ENCODE data around the gene CTBS.

The CTBS gene, protein sequence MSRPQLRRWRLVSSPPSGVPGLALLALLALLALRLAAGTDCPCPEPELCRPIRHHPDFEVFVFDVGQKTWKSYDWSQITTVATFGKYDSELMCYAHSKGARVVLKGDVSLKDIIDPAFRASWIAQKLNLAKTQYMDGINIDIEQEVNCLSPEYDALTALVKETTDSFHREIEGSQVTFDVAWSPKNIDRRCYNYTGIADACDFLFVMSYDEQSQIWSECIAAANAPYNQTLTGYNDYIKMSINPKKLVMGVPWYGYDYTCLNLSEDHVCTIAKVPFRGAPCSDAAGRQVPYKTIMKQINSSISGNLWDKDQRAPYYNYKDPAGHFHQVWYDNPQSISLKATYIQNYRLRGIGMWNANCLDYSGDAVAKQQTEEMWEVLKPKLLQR

DNA sequence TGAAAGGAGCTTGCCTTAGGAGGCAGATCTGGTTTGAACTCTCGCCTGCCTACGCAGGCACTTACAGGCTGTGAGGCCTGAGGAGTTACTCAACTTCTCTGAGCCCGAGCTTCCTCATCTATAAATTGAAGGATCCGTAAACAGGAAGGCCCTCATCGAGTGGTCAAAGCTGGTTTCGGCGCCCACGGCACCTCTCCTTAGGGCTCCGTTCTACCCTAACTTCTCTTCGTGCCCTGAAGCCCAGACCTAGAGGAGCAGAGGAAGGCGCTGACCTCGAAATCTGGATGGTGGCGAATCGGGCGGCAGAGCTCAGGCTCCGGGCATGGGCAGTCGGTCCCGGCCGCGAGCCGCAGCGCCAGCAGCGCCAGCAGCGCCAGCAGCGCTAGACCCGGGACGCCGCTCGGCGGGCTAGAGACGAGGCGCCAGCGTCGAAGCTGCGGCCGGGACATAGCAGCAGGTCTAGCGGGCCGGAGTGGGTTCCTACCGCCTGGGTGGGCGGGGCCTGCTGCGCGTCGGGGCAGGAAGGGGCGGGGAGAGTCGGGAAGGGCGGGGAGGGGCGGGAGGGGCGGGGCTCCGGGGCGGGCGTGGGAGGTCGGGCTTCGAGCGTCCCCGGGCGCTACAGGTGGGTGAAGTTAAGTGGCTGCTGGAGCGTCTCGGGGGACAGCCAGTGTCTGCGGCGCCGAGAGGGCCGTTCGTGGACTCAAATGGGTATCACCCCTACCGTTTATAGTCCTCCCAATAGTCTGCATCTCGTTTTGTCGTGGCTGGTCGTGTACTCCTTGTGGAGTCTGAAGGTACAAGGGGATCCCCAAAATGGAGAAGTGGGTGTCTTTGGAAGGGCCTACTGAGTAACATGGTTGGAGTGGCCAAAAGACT is at the start of gene CTBS:
CTBS (minus strand) TSS at position 474 of the 876 bp plus-strand sequence; CDS start at position 449, 25 bp downstream.
- H3K4me3 ChIP-seq (ENCODE audit: low read length) = peak within 1 kb of the TSS; percentile 80
- peak; percentile 84 for DNase-seq (ENCODE audit: low read depth)
- TF ChIP-seq, protein P1, sequence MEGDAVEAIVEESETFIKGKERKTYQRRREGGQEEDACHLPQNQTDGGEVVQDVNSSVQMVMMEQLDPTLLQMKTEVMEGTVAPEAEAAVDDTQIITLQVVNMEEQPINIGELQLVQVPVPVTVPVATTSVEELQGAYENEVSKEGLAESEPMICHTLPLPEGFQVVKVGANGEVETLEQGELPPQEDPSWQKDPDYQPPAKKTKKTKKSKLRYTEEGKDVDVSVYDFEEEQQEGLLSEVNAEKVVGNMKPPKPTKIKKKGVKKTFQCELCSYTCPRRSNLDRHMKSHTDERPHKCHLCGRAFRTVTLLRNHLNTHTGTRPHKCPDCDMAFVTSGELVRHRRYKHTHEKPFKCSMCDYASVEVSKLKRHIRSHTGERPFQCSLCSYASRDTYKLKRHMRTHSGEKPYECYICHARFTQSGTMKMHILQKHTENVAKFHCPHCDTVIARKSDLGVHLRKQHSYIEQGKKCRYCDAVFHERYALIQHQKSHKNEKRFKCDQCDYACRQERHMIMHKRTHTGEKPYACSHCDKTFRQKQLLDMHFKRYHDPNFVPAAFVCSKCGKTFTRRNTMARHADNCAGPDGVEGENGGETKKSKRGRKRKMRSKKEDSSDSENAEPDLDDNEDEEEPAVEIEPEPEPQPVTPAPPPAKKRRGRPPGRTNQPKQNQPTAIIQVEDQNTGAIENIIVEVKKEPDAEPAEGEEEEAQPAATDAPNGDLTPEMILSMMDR (conservative IDR thresholded peaks at IDR 0.05; ENCODE audit: low read length) = no peak

DNA sequence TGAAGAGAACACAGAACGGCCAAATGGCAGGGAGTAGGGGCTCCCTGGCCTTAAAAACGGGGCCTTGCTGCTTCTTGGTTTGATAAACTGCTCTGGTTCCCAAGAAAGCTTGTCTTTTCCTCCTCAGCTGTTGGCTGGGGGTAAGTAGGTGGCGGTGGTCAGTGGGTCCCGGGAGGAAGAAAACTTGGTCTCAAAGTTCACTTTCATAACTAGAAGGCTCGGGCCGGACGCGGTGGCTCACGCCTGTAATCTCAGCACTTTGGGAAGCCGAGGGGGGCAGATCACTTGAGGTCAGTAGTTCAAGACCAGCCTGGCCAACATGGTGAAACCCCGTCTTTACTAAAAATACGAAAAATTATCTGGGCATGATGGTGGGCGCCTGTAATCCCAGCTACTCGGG is 47.3 kb upstream of the CTBS start:
- TF ChIP-seq, protein P1 (conservative IDR thresholded peaks at IDR 0.05; ENCODE audit: low read length) = no peak
- DNase-seq (ENCODE audit: low read depth) = no peak
- no peak overlapping the region for H3K4me3 ChIP-seq (ENCODE audit: low read length)

DNA sequence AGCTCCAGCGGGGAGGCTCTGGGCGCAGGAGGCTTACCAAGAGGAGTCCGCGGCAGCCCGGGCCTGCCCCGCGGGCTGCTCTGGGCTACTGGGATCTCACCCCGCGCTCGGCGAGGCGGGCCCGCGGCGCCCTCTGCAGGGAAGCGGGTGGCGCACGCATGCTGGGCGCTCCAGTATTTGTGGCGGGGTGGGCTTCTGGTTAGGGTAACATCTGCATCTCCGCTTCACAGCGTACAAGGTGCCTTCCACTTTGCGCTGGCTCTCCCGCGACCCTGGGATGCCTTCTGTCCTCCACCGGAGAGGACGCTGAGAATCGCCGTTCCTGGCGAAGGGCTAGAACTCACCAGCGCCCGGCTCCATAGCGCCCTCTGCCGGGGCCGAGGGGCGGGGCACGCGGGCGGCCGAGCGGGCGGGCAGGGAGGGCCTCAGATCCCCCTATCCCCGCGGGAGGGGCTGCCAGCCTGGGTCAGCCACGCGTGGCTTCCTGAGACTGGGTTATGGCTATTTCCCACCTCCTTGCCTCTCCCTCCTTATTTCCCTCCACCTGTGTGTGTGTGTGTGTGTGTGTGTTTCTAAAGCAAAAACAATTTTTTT is 46.6 kb upstream of the CTBS start:
- peak; percentile 70 for DNase-seq (ENCODE audit: low read depth)
- peak overlapping the region; percentile 77 for H3K4me3 ChIP-seq (ENCODE audit: low read length)
- TF ChIP-seq, protein P1 (conservative IDR thresholded peaks at IDR 0.05; ENCODE audit: low read length) = peak; percentile 58; the same call in 1 of the 2 replicates

DNA sequence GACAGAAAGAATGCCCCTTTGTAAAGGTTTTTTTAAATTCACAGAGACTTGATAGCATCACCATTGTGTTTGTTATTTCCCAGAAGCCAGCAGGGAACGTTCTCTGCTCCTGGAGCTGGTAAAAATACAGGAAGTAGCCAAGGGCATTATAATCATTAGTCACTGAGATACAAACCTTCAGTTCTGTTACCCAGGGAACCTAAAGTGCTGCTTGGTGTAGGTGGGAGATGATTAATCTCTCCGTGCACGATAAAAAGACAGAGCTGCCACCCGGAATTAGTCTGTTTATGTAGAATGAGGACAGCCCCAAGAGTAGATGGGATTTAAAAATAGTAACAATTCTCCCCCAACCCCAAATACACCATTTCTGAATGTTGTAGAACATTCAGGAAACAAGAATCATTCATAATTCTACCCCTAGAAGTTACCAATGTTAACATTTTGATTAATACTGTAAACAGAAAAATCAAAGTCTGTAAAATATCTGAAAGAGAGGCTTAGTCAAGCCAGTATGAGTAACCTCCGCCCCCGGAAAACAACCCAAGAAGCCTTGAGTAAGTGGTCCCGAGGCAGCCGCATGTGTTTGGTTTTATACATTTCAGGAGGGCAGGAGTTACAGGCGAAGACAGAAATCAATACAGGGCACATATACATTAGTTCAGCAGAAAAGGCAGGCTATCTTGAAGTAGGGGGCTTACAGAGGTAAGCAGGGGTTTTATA is 45.3 kb upstream of the CTBS start:
- peak; percentile 60 for DNase-seq (ENCODE audit: low read depth)
- H3K4me3 ChIP-seq (ENCODE audit: low read length) = no peak overlapping the region
- TF ChIP-seq, protein P1 (conservative IDR thresholded peaks at IDR 0.05; ENCODE audit: low read length) = no peak

DNA sequence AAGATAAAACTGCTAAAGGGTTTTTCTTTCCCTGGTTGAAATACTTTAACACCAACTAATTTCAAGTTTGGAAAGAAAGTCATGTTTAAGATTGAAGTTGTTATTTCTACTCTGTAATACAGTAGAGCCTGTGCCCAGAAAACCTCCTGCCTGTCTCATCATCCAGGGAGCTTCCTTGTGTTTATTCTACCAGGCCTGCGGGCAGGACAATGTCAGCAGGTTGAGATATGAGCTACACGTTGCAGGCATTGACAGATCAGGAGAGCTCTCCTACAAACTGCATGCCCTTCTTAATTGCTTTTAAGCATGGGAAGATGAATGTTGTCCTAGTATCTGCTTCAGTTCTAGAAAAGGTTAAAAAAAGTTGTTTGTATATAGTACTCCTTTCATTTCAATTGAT is 43.1 kb upstream of the CTBS start:
- no peak for DNase-seq (ENCODE audit: low read depth)
- TF ChIP-seq, protein P1 (conservative IDR thresholded peaks at IDR 0.05; ENCODE audit: low read length) = no peak

DNA sequence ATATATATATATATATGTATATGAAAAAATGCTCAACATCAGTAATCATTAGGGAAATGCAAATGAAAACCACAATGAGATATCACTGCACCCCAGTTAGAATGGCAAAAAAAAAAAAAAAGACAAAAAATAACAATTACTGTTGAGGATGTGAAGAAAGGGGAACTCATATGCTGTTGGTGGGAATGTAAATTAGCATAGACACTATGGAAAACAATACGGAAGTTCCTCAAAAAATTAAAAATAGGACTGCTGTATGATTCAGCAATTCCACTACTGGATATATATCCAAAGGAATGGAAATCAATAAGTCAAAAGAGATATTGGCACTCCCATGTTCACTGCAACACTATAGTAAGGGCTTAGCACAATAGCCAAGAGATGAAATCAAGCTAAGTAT is 41.5 kb upstream of the CTBS start:
- H3K4me3 ChIP-seq (ENCODE audit: low read length) = no peak overlapping the region
- DNase-seq (ENCODE audit: low read depth) = no peak
- TF ChIP-seq, protein P1 (conservative IDR thresholded peaks at IDR 0.05; ENCODE audit: low read length) = no peak

More for the DNA sequence above, 43.1 kb upstream of the CTBS start:
- H3K4me3 ChIP-seq (ENCODE audit: low read length) = no peak overlapping the region

All from AG10803 (cell line).